22Rv1 (cell line): ENCODE data around the gene JMJD4.

Source experiments
- CTCF ChIP-seq: fragments of 450-650 bp; IDR thresholded peaks from 2 replicates; pipeline ENCODE4 v1.5.1; 2017; ENCODE audit warnings: mild to moderate bottlenecking
- ZFX ChIP-seq: fragments of 450-650 bp; IDR thresholded peaks from 2 replicates; pipeline ENCODE4 v1.6.1; 2017; ENCODE audit warnings: antibody characterized with exemption, borderline replicate concordance

GRCh38 chr1:227756172-227756959, 21.3 kb upstream of the JMJD4 start:
- no peak for TF ChIP-seq CTCF
- TF ChIP-seq ZFX = no peak
